HG03025 (cell line): ENCODE data around the gene HIP1.
"Not testable (repeated sequence)": the region's sequence is repeated elsewhere in the genome, so short reads cannot be mapped to it uniquely, and the experiment has no call there.

Experiments
- ATAC-seq: cut with Tn5 transposase; IDR thresholded peaks from one replicate; pipeline ENCODE4 v1.9.1; 2021; ENCODE audit warnings: mild to moderate bottlenecking, moderate library complexity; ENCODE audit not compliant: unreplicated experiment, low FRiP score

The HIP1 gene

GRCh38 chr7:75687246-75688088 is 51.3 kb downstream of the HIP1 start:
- ATAC-seq, result no peak

- ATAC-seq, result no peak
Observed at GRCh38 chr7:75686551-75686950, 52.2 kb downstream of the HIP1 start.

DNA sequence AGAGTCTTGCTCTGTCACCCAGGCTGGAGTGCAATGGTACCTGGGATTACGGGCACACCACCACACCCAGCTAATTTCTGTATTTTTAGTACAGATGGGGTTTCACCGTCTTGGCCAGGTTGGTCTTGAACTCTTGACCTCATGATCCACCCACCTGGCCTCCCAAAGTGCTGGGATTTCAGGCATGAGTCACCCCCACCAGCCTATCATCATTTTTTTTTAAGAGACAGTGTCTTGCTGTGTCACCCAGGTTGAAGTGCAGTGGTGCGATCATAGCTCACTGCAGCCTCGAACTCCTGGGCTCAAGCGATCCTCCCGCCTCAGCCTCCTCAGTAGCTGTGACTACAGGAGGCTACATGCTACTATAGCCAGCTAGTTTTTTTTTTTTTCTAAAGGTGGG is 56.7 kb downstream of the HIP1 start:
- not testable (repeated sequence) for ATAC-seq

DNA sequence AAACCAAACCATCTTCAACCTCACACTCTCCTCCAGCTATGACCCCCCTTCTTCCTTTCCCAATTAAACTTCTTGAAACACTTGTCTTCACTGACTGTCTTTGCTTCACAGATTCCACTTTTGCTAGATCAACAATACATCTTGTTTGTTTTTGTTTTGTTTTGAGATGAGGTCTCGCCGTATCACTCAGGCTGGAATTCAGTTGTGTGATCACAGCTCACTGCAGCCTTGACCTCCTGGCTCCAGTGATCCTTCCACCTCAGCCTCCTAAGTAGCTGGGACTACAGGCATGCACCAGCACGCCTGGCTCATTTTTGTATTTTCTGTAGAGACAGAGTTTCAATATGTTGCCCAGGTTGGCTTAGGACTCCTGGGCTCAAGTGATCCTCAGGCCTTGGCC is 59.7 kb downstream of the HIP1 start:
- ATAC-seq, result no peak

DNA sequence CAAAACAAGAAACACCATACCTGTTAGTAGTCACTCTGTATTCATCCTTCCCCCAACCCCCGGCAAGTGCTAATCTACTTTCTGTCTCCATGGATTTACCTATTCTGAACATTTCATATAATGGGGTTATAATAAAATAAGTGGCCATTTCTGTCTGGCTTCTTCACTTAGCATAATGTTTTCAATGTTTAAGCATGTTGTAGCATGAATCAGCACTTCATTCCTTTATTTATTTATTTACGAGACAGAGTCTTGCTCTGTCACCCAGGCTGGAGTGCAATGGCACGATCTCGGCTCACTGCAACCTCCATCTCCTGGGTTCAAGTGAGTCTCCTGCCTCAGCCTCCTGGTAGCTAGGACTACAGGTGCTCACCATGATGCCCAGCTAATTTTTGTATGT is 69.2 kb downstream of the HIP1 start:
- ATAC-seq, result no peak

DNA sequence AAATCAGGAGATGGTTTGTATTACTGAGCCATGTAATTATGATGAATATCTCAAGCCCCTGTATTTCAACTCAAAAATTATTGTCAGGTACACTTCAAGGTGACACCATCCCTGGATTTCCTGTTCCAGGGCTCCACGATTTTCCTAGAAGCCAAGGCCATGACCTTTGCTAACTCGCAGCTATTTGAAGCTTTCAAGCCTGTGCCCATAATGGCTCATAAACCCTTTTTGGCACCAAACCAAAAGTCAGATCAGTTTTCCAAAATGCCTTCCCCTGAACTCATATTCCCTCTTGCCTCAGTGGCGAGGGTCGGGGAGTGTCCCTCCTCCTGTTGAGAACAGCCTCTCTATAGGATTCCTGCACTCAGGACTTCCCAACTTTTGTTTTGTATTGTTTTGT is 70.8 kb downstream of the HIP1 start:
- no peak for ATAC-seq

GRCh38 chr7:75663302-75663907 is 75.3 kb downstream of the HIP1 start:
- ATAC-seq, result peak; percentile 46

DNA sequence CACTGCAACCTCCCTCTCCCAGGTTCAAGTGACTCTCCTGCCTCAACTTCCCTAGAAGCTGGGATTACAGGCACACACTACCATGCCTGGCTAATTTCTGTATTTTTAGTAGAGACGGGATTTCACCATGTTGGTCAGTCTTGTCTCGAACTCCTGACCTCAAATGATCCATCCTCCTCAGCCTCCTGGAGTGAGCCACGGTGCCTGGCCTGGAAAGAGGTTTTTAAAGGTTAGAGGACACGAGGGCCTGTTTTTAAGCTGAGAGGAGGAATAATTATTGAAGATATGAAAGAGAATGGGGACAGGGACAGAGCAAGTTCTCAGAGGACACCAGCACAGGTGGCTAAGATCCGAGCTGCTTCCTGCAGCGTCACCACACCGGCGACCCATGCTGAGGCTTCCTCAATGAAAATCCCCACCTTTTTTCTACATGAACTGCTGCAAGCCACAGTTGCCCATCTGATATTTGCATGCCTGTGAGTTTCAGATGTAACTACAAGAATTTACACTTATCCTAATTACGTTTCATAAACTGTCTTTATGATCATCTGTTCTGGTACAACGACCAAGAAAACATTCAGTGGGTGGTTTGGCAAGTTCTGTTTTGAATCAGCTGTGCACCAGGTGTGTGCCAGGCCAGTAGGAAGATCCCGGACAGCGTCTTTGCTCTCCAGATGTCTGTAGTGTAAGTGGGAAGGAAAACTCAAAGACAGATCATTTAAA is 76.0 kb downstream of the HIP1 start:
- peak; percentile 80 for ATAC-seq

GRCh38 chr7:75660566-75661215 is 78.0 kb downstream of the HIP1 start:
- ATAC-seq, result no peak

GRCh38 chr7:75658802-75659201 is 79.9 kb downstream of the HIP1 start:
- ATAC-seq, result no peak

DNA sequence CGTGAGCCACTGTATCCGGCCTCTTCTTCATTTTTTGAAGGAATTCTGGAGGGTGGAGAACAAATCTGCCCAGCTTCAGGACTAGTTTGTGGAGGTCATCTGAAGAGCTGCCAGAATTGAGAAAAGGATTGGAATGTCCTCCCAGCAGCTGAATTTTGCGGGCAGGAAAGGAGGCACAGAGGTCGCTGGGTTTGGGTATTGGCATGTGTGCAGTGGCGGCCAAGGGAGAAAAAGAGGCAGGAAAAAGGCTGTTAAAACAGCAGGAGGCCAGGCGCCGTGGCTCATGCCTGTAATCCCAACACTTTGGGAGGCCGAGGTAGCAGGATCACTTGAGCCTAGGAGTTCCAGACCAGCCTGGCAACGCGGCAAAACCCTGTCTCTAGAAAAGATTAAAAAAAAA is 80.4 kb downstream of the HIP1 start:
- ATAC-seq, result no peak

GRCh38 chr7:75657866-75658265 is 80.9 kb downstream of the HIP1 start:
- ATAC-seq, result no peak

- no peak for ATAC-seq
Observed at GRCh38 chr7:75656740-75657139, 82.0 kb downstream of the HIP1 start.

GRCh38 chr7:75655536-75655935 is 83.2 kb downstream of the HIP1 start:
- ATAC-seq, result no peak

DNA sequence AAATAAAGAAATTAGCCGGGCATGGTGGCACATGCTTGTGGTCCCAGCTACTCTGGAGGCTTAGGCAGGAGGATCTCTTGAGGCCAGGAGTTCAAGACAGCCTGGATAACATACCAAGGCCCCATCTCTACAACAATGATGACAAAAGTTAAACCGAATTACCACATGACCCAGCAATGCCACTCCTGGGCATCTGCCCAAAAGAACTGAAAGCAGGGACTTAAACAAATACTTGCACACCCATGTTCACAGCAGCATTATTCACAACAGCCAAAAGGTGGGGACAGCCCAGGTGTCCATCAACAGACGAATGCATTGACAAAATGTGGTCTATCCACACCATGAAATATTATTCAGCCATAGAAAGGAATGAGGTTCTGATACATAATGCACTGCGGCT is 83.9 kb downstream of the HIP1 start:
- ATAC-seq, result no peak

GRCh38 chr7:75653651-75654050 is 85.1 kb downstream of the HIP1 start:
- ATAC-seq, result no peak

GRCh38 chr7:75652788-75653187 is 86.0 kb downstream of the HIP1 start:
- ATAC-seq, result no peak

DNA sequence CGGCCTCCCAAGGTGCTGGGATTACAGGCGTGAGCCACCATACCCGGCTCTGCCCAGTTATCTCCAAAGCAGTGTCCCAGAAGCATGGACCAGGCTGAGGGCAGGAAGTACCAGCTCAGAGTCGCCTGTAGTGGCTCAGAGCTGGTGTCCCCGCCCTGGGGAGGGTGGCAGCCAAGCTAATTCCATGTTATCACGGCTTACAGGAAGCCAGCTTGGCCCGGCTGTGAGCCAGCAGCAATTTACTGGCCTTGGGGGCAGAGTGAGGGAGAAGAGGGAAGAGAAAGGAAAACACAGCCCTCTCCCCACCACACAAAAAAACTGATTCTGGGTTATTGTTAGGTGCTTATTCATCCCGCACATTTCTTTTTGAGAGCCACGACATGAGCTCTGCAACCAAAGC is 88.1 kb downstream of the HIP1 start:
- ATAC-seq, result no peak

GRCh38 chr7:75650062-75650461 is 88.7 kb downstream of the HIP1 start:
- ATAC-seq, result no peak

- no peak for ATAC-seq
Observed at GRCh38 chr7:75649462-75649861, 89.3 kb downstream of the HIP1 start.
